Ishikawa (cell line): ENCODE data around the gene BEX3.

Source experiments
- CEBPB ChIP-seq: IDR thresholded peaks from 2 replicates; pipeline ENCODE4 v1.6.1; 2012
- CREB1 ChIP-seq: IDR thresholded peaks from 2 replicates; pipeline ENCODE4 v1.6.1; 2012; ENCODE audit warnings: low read depth
- EGR1 ChIP-seq: IDR thresholded peaks from 2 replicates; pipeline ENCODE4 v1.6.1; 2012
- EP300 ChIP-seq: IDR thresholded peaks from 2 replicates; pipeline ENCODE4 v1.6.1; 2012; ENCODE audit warnings: borderline replicate concordance
- FOXM1 ChIP-seq: IDR thresholded peaks from 2 replicates; pipeline ENCODE4 v1.6.1; 2012; ENCODE audit warnings: low read depth, borderline replicate concordance
- NFIC ChIP-seq: IDR thresholded peaks from 2 replicates; pipeline ENCODE4 v1.6.1; 2012
- RAD21 ChIP-seq: IDR thresholded peaks from 2 replicates; pipeline ENCODE4 v1.6.1; 2012; ENCODE audit warnings: low read depth
- REST ChIP-seq: IDR thresholded peaks from 2 replicates; pipeline ENCODE4 v1.6.1; 2012; ENCODE audit warnings: low read depth, mild to moderate bottlenecking
- TAF1 ChIP-seq: IDR thresholded peaks from 2 replicates; pipeline ENCODE4 v1.6.1; 2012; ENCODE audit warnings: low read depth, mild to moderate bottlenecking
- TCF12 ChIP-seq: IDR thresholded peaks from 2 replicates; pipeline ENCODE4 v1.6.1; 2012; ENCODE audit warnings: low read depth
- TEAD4 ChIP-seq: IDR thresholded peaks from 2 replicates; pipeline ENCODE4 v1.6.1; 2012
- YY1 ChIP-seq: IDR thresholded peaks from 2 replicates; pipeline ENCODE4 v1.6.1; 2012; ENCODE audit warnings: low read depth
- ZBTB7A ChIP-seq: IDR thresholded peaks from 2 replicates; pipeline ENCODE4 v1.6.1; 2012; ENCODE audit warnings: low read depth
- TF ChIP-seq, protein P1 (sequence below): IDR thresholded peaks from 2 replicates; pipeline ENCODE4 v1.6.1; 2012
- TF ChIP-seq, protein P2 (sequence below): IDR thresholded peaks from 2 replicates; pipeline ENCODE4 v1.6.1; 2012

Gene BEX3

DNA sequence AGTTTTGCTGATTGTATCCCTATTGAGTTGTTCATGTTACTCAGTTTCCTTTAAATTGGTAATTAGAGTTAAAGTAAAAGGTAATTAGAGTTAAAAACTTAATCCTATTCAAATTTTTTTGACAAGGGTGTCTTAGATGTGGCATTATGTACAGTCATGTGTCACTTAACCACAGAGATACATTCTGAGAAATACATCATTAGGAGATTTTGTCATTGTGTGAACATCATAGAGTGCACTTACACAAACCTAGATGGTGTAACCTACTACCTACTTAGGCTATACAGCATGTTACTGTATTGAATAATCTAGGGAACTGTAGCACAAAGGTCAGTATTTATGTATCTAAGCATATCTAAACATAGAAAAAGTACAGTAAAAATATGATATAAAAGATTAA lies 39.2 kb downstream of the BEX3 start:
- TF ChIP-seq YY1 (no peak), FOXM1 (no peak), NFIC (no peak), REST (no peak), TEAD4 (no peak), TAF1 (no peak), CREB1 (no peak), RAD21 (no peak), EGR1 (no peak), ZBTB7A (no peak), CEBPB (no peak), EP300 (no peak), TCF12 (no peak)
- TF ChIP-seq, protein P1, sequence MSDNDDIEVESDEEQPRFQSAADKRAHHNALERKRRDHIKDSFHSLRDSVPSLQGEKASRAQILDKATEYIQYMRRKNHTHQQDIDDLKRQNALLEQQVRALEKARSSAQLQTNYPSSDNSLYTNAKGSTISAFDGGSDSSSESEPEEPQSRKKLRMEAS = no peak
- TF ChIP-seq, protein P2, sequence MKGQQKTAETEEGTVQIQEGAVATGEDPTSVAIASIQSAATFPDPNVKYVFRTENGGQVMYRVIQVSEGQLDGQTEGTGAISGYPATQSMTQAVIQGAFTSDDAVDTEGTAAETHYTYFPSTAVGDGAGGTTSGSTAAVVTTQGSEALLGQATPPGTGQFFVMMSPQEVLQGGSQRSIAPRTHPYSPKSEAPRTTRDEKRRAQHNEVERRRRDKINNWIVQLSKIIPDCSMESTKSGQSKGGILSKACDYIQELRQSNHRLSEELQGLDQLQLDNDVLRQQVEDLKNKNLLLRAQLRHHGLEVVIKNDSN = no peak

DNA sequence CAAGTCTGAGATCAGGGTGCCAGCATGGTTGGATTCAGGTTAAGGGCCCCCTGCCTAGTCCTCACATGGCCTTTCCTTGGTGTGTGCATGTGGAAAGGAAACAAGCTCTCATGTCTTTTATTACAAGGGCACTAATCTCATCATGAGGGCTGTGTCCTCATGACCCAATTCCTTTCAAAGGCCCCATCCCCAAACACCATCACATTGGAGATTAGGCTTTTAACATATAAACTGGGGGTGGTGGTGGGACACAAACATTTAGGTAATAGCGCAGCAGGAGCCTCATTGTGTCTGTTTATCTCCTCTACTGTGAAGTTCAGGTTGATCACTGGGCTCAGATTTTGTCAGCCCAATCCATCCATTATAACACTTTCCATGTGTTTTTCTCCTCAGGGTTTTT lies 41.0 kb downstream of the BEX3 start:
- no peak for TF ChIP-seq REST
- no peak for TF ChIP-seq RAD21
- TF ChIP-seq TCF12 = no peak
- no peak for TF ChIP-seq EGR1
- no peak for TF ChIP-seq CEBPB
- TF ChIP-seq CREB1 = no peak

DNA sequence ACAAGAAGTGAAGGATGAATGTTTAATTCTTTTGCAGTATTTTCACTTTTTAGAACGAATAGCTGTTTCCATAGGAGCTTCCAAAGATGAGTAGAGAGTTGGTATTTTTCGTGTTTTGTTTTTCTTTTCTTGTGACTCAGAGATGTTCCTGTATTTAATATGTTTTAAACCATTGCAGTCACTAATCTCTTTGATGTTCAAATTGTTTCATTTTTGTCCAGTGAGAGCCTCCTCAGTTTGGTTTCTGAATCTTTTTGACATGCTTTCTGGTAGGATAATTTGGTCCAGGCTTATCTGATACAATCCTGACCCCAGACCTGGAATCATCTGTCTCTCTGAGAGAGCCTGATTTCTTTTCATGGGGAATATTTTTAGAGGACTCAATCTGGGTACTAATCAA lies 41.6 kb downstream of the BEX3 start:
- TF ChIP-seq NFIC (no peak), REST (no peak), TEAD4 (no peak), YY1 (no peak), TCF12 (no peak), ZBTB7A (no peak), FOXM1 (no peak), CREB1 (no peak), RAD21 (no peak), EGR1 (no peak), EP300 (no peak), CEBPB (no peak), TAF1 (no peak)
- TF ChIP-seq, protein P2 = no peak
- TF ChIP-seq, protein P1 = no peak

DNA sequence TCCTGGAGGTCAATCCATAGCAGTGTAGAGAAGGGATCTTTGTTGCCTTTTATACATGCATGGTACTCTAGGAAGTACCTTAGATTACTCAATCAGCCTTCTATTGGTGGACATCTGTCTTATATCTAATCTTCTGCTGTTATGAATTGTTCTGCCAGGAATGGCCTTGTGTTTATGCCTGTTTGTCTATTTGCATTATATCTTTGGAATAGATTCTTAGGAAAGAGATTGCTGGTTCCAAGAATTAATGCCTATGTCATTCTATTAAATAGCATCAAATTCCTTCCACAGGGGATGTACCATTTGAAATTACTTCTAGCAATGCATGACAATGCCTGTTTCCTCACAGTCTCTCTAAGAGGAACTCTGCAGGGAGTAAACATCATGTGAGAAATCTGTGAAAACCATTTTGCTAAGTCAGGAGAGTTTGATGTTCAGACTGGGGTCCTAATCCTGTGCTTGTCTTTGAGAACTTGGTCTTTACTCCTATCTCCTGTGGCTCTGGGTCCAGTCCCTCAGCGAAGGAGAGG lies 42.5 kb downstream of the BEX3 start:
- TF ChIP-seq EGR1 (no peak), TCF12 (no peak), TEAD4 (no peak), ZBTB7A (no peak), CREB1 (no peak), YY1 (no peak), CEBPB (no peak), RAD21 (no peak), TAF1 (no peak), EP300 (no peak), NFIC (no peak), FOXM1 (no peak), REST (no peak)
- TF ChIP-seq, protein P1 = no peak
- TF ChIP-seq, protein P2 = no peak
